WI38 (cell line): Measurements from ENCODE around the gene THSD4.

Experiments used
- H3K4me3 ChIP-seq: 2 replicates; pipeline ENCODE4 v1.5.1; 2011; ENCODE audit warnings: low read depth, mild to moderate bottlenecking, control low read depth, low read length
- CTCF ChIP-seq: IDR thresholded peaks from 2 replicates; pipeline ENCODE4 v1.5.1; 2012; ENCODE audit warnings: low read depth, mild to moderate bottlenecking, control low read depth, low read length

The THSD4 gene

GRCh38 chr15:71215126-71215894 is 100.0 kb downstream of the THSD4 start:
- no peak overlapping the region for H3K4me3 ChIP-seq
- TF ChIP-seq CTCF, result no peak

GRCh38 chr15:71218272-71218805 is 103.1 kb downstream of the THSD4 start:
- TF ChIP-seq CTCF, result no peak
- no peak overlapping the region for H3K4me3 ChIP-seq

- no peak for TF ChIP-seq CTCF
- no peak overlapping the region for H3K4me3 ChIP-seq
Measured at GRCh38 chr15:71219101-71219500, 103.8 kb downstream of the THSD4 start.

- no peak overlapping the region for H3K4me3 ChIP-seq
- TF ChIP-seq CTCF, result no peak
Measured at GRCh38 chr15:71219645-71220044, 104.4 kb downstream of the THSD4 start.

GRCh38 chr15:71220828-71221227 is 105.6 kb downstream of the THSD4 start:
- TF ChIP-seq CTCF, result no peak
- no peak overlapping the region for H3K4me3 ChIP-seq

- H3K4me3 ChIP-seq, result no peak overlapping the region
- TF ChIP-seq CTCF, result no peak
Measured at GRCh38 chr15:71221417-71221816, 106.1 kb downstream of the THSD4 start.

GRCh38 chr15:71223516-71223915 is 108.2 kb downstream of the THSD4 start:
- TF ChIP-seq CTCF, result no peak
- no peak overlapping the region for H3K4me3 ChIP-seq
